ENCODE data around the gene COLEC12.
"Not testable (repeated sequence)": the region's sequence is repeated elsewhere in the genome, so short reads cannot be mapped to it uniquely, and the experiment has no call there.

The COLEC12 gene

GRCh38 chr18:292271-292670, 208.2 kb downstream of the COLEC12 start:
- Histone ChIP-seq H3K9me3 (no peaks in the 10 kb centered on the region), H3K27me3 (ENCODE audit: low read depth) (peaks cover 4% of the 10 kb centered on the region; the same call in 1 of the 2 replicates), H3K4me1 (no peaks in the 10 kb centered on the region), H3K36me3 (replicated peaks) (no peaks in the 10 kb centered on the region), H3K4me3 (no peak overlapping the region)
- in situ Hi-C loops (cut with MboI; ENCODE audit: low sequenced_read_pairs) = no loop called here
- DNase-seq (ENCODE audit: low spot score in 2 of 2) = no peak

- H3K27me3 ChIP-seq (ENCODE audit: low read depth); H3K36me3 ChIP-seq (replicated peaks); DNase-seq (ENCODE audit: low spot score in 2 of 2); H3K4me3 ChIP-seq; H3K4me1 ChIP-seq; H3K9me3 ChIP-seq: not testable (repeated sequence)
- in situ Hi-C loops (cut with MboI; ENCODE audit: low sequenced_read_pairs) = loop anchor here (5.0 kb wide), 1 partner anchor 322 kb away; no protein-coding TSS in a partner anchor
Observed at GRCh38 chr18:289970-290369, 210.5 kb downstream of the COLEC12 start.

GRCh38 chr18:289026-289425, 211.5 kb downstream of the COLEC12 start:
- Histone ChIP-seq H3K4me1 (no peaks in the 10 kb centered on the region), H3K27me3 (ENCODE audit: low read depth) (peaks cover 4% of the 10 kb centered on the region; the same call in 1 of the 2 replicates), H3K36me3 (replicated peaks) (no peaks in the 10 kb centered on the region), H3K4me3 (no peak overlapping the region), H3K9me3 (no peaks in the 10 kb centered on the region)
- no peak for DNase-seq (ENCODE audit: low spot score in 2 of 2)
- in situ Hi-C loops (cut with MboI; ENCODE audit: low sequenced_read_pairs) = loop anchor here (5.0 kb wide), 1 partner anchor 323 kb away; no protein-coding TSS in a partner anchor

GRCh38 chr18:286515-287310, 213.8 kb downstream of the COLEC12 start:
- in situ Hi-C loops (cut with MboI; ENCODE audit: low sequenced_read_pairs) = loop anchor here (5.0 kb wide), 1 partner anchor 326 kb away; no protein-coding TSS in a partner anchor
- DNase-seq (ENCODE audit: low spot score in 2 of 2) = no peak
- H3K4me1 ChIP-seq = no peaks in the 10 kb centered on the region
- H3K36me3 ChIP-seq (replicated peaks) = no peaks in the 10 kb centered on the region
- H3K9me3 ChIP-seq = no peaks in the 10 kb centered on the region
- H3K27me3 ChIP-seq (ENCODE audit: low read depth) = peaks cover 7% of the 10 kb centered on the region; the same call in 1 of the 2 replicates
- H3K4me3 ChIP-seq = no peak overlapping the region

GRCh38 chr18:285817-286216, 214.7 kb downstream of the COLEC12 start:
- Histone ChIP-seq H3K36me3 (replicated peaks) (no peaks in the 10 kb centered on the region), H3K4me3 (no peak overlapping the region), H3K4me1 (no peaks in the 10 kb centered on the region), H3K27me3 (ENCODE audit: low read depth) (peaks cover 4% of the 10 kb centered on the region; the same call in 1 of the 2 replicates), H3K9me3 (no peaks in the 10 kb centered on the region)
- in situ Hi-C loops (cut with MboI; ENCODE audit: low sequenced_read_pairs) = loop anchor here (5.0 kb wide), 1 partner anchor 326 kb away; no protein-coding TSS in a partner anchor
- DNase-seq (ENCODE audit: low spot score in 2 of 2) = no peak

GRCh38 chr18:275486-275885, 225.0 kb downstream of the COLEC12 start:
- H3K36me3 ChIP-seq (replicated peaks) = no peaks in the 10 kb centered on the region
- H3K9me3 ChIP-seq = no peaks in the 10 kb centered on the region
- DNase-seq (ENCODE audit: low spot score in 2 of 2) = no peak
- in situ Hi-C loops (cut with MboI; ENCODE audit: low sequenced_read_pairs) = no loop called here
- no peaks in the 10 kb centered on the region for H3K27me3 ChIP-seq (ENCODE audit: low read depth)
- no peaks in the 10 kb centered on the region for H3K4me1 ChIP-seq
- no peak overlapping the region for H3K4me3 ChIP-seq

- Histone ChIP-seq H3K4me3 (no peak overlapping the region), H3K27me3 (ENCODE audit: low read depth) (no peaks in the 10 kb centered on the region), H3K4me1 (peaks cover 6% of the 10 kb centered on the region; the same call in 1 of the 2 replicates), H3K36me3 (replicated peaks) (no peaks in the 10 kb centered on the region), H3K9me3 (no peaks in the 10 kb centered on the region)
- DNase-seq (ENCODE audit: low spot score in 2 of 2) = no peak
- in situ Hi-C loops (cut with MboI; ENCODE audit: low sequenced_read_pairs) = no loop called here
Observed at GRCh38 chr18:274313-274712, 226.2 kb downstream of the COLEC12 start.

- no peaks in the 10 kb centered on the region for H3K9me3 ChIP-seq
- H3K4me1 ChIP-seq = peaks cover 10% of the 10 kb centered on the region; the same call in 1 of the 2 replicates
- no peaks in the 10 kb centered on the region for H3K36me3 ChIP-seq (replicated peaks)
- in situ Hi-C loops (cut with MboI; ENCODE audit: low sequenced_read_pairs) = no loop called here
- H3K27me3 ChIP-seq (ENCODE audit: low read depth) = no peaks in the 10 kb centered on the region
- no peak overlapping the region for H3K4me3 ChIP-seq
- DNase-seq (ENCODE audit: low spot score in 2 of 2) = no peak
Observed at GRCh38 chr18:273525-273924, 227.0 kb downstream of the COLEC12 start.

GRCh38 chr18:272650-273049, 227.9 kb downstream of the COLEC12 start:
- Histone ChIP-seq H3K27me3 (ENCODE audit: low read depth) (no peaks in the 10 kb centered on the region), H3K4me1 (peaks cover 10% of the 10 kb centered on the region; the same call in 1 of the 2 replicates), H3K4me3 (no peak overlapping the region), H3K36me3 (replicated peaks) (no peaks in the 10 kb centered on the region), H3K9me3 (no peaks in the 10 kb centered on the region)
- no peak for DNase-seq (ENCODE audit: low spot score in 2 of 2)
- in situ Hi-C loops (cut with MboI; ENCODE audit: low sequenced_read_pairs) = no loop called here

GRCh38 chr18:269480-270095, 230.9 kb downstream of the COLEC12 start:
- Histone ChIP-seq H3K36me3 (replicated peaks) (peaks cover 4% of the 10 kb centered on the region), H3K4me1 (peaks cover 10% of the 10 kb centered on the region; the same call in 1 of the 2 replicates), H3K27me3 (ENCODE audit: low read depth) (no peaks in the 10 kb centered on the region), H3K4me3 (peak overlapping the region; percentile 78), H3K9me3 (no peaks in the 10 kb centered on the region)
- in situ Hi-C loops (cut with MboI; ENCODE audit: low sequenced_read_pairs) = no loop called here
- no peak for DNase-seq (ENCODE audit: low spot score in 2 of 2)

GRCh38 chr18:267688-268552, 232.6 kb downstream of the COLEC12 start, which contains the start of gene THOC1:
THOC1 (minus strand) TSS chr18:268047; CDS start chr18:268019, 28 bp downstream.
- DNase-seq (ENCODE audit: low spot score in 2 of 2) = peak; percentile 86 to 92
- H3K27me3 ChIP-seq (ENCODE audit: low read depth) = no peaks in the 10 kb centered on the region
- in situ Hi-C loops (cut with MboI; ENCODE audit: low sequenced_read_pairs) = no loop called here
- no peaks in the 10 kb centered on the region for H3K9me3 ChIP-seq
- peaks cover 18% of the 10 kb centered on the region for H3K36me3 ChIP-seq (replicated peaks)
- H3K4me1 ChIP-seq = peaks cover 10% of the 10 kb centered on the region; the same call in 1 of the 2 replicates
- peak within 1 kb of the TSS; percentile 78 for H3K4me3 ChIP-seq

GRCh38 chr18:267380-267687, 233.2 kb downstream of the COLEC12 start:
- H3K4me1 ChIP-seq = peaks cover 10% of the 10 kb centered on the region; the same call in 1 of the 2 replicates
- DNase-seq (ENCODE audit: low spot score in 2 of 2) = peak in 1 of 2 experiments; percentile 16
- H3K27me3 ChIP-seq (ENCODE audit: low read depth) = no peaks in the 10 kb centered on the region
- in situ Hi-C loops (cut with MboI; ENCODE audit: low sequenced_read_pairs) = no loop called here
- H3K36me3 ChIP-seq (replicated peaks) = peaks cover 24% of the 10 kb centered on the region
- no peaks in the 10 kb centered on the region for H3K9me3 ChIP-seq
- peak overlapping the region; percentile 78 for H3K4me3 ChIP-seq

Measured in HAP-1 (cell line).